ENCODE results near the gene IGSF23. TPM values are rescaled to one million over a fixed set of nuclear protein-coding genes. Genes with fewer than 3 reads are reported as not detected.

Gene IGSF23
- total and polyA plus RNA-seq, 3 donors from 2014 or later = 0.37 to 0.79 TPM; not detected in 1

- no peak overlapping the region for H3K4me3 ChIP-seq
- H3K9me3 ChIP-seq = no peaks in the 10 kb centered on the region
- WGBS, 2 donors = 39 to 40% methylated on average over 10 of the region's 10 CpGs
- TF ChIP-seq, protein P1, sequence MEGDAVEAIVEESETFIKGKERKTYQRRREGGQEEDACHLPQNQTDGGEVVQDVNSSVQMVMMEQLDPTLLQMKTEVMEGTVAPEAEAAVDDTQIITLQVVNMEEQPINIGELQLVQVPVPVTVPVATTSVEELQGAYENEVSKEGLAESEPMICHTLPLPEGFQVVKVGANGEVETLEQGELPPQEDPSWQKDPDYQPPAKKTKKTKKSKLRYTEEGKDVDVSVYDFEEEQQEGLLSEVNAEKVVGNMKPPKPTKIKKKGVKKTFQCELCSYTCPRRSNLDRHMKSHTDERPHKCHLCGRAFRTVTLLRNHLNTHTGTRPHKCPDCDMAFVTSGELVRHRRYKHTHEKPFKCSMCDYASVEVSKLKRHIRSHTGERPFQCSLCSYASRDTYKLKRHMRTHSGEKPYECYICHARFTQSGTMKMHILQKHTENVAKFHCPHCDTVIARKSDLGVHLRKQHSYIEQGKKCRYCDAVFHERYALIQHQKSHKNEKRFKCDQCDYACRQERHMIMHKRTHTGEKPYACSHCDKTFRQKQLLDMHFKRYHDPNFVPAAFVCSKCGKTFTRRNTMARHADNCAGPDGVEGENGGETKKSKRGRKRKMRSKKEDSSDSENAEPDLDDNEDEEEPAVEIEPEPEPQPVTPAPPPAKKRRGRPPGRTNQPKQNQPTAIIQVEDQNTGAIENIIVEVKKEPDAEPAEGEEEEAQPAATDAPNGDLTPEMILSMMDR (IDR thresholded peaks at IDR 0.05) = peak in 2 of 3 experiments; percentile 4 to 27
- TF ChIP-seq POLR2A (IDR thresholded peaks at IDR 0.05) = no peak
- H3K4me1 ChIP-seq = no peaks in the 10 kb centered on the region
- intact Hi-C loops (cut with DNase I; ENCODE audit: low total_unique reads) = no loop called here
- DNase-seq = peak; percentile 41
- H3K27me3 ChIP-seq = no peaks in the 10 kb centered on the region
- H3K27ac ChIP-seq = no peak overlapping the region
- no peaks in the 10 kb centered on the region for H3K36me3 ChIP-seq (ENCODE audit: low read depth, missing control alignments)
These were observed 30.6 kb upstream of the IGSF23 start for GRCh38 chr19:44582581-44583265.

DNA sequence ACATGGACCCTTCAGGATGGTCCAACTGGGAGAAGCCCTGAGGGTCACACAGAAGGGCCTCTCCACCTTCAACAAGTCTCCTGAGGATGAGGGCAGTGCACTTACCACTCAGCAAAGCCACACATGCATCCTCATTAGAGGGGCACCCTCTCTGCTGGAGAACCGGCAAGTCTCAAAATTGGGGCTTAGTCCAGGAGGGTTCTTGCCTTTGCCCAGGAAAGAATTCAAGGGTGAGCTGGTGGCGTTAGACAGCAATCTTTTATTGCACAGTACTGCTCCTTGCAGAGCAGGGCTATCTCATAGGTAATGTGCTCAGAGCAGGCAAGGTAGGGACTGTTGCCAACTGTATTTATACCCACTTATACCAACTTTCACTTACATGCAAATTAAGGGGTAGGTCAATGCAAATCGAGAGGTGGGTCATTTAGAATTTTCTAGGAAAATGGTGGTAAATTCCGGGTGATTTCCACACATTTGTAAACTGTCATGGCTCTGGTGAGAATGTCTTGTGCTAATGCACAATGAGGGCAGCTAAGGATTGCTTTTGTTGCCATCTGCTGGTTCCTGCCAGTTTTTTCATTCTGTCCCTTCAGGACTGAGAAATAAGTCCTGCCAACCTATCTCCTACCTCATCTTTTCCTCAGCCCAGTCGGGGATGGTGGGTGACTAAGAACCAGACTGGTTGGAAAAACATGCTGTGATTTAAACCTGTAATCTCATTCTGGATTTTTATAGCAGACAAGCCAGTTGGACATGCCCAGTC lies 27.8 kb upstream of the IGSF23 start:
- Histone ChIP-seq H3K9me3 (no peaks in the 10 kb centered on the region), H3K27ac (no peak overlapping the region), H3K36me3 (ENCODE audit: low read depth, missing control alignments) (no peaks in the 10 kb centered on the region), H3K27me3 (no peaks in the 10 kb centered on the region), H3K4me3 (no peak overlapping the region), H3K4me1 (no peaks in the 10 kb centered on the region)
- intact Hi-C loops (cut with DNase I; ENCODE audit: low total_unique reads) = no loop called here
- no peak for DNase-seq
- TF ChIP-seq, protein P1 (IDR thresholded peaks at IDR 0.05) = no peak
- no peak for TF ChIP-seq POLR2A (IDR thresholded peaks at IDR 0.05)
- 83 to 95% methylated on average over 5 of the region's 5 CpGs for WGBS, 2 donors

GRCh38 chr19:44587963-44588770 lies 25.2 kb upstream of the IGSF23 start:
- Histone ChIP-seq H3K27ac (no peak overlapping the region), H3K4me1 (no peaks in the 10 kb centered on the region), H3K36me3 (ENCODE audit: low read depth, missing control alignments) (no peaks in the 10 kb centered on the region), H3K4me3 (no peak overlapping the region), H3K27me3 (no peaks in the 10 kb centered on the region), H3K9me3 (no peaks in the 10 kb centered on the region)
- 82 to 96% methylated on average over 2 of the region's 2 CpGs for WGBS, 2 donors
- intact Hi-C loops (cut with DNase I; ENCODE audit: low total_unique reads) = no loop called here
- TF ChIP-seq, protein P1 (IDR thresholded peaks at IDR 0.05) = no peak
- no peak for TF ChIP-seq POLR2A (IDR thresholded peaks at IDR 0.05)
- no peak for DNase-seq

GRCh38 chr19:44588771-44589112 lies 24.6 kb upstream of the IGSF23 start:
- TF ChIP-seq, protein P1 (IDR thresholded peaks at IDR 0.05) = no peak
- intact Hi-C loops (cut with DNase I; ENCODE audit: low total_unique reads) = no loop called here
- no peaks in the 10 kb centered on the region for H3K4me1 ChIP-seq
- H3K27ac ChIP-seq = no peak overlapping the region
- DNase-seq = no peak
- no peaks in the 10 kb centered on the region for H3K27me3 ChIP-seq
- no peak overlapping the region for H3K4me3 ChIP-seq
- H3K9me3 ChIP-seq = no peaks in the 10 kb centered on the region
- 84 to 90% methylated on average over 3 of the region's 3 CpGs for WGBS, 2 donors
- H3K36me3 ChIP-seq (ENCODE audit: low read depth, missing control alignments) = no peaks in the 10 kb centered on the region
